GM18868 (cell line): ENCODE measurements around the gene RNF214.
"Not testable (repeated sequence)": the region's sequence is repeated elsewhere in the genome, so short reads cannot be mapped to it uniquely, and the experiment has no call there.

Experiments
- ATAC-seq: cut with Tn5 transposase; IDR thresholded peaks from one replicate; pipeline ENCODE4 v1.9.1; 2021; ENCODE audit warnings: mild to moderate bottlenecking, moderate library complexity; ENCODE audit not compliant: unreplicated experiment

RNF214 gene

DNA sequence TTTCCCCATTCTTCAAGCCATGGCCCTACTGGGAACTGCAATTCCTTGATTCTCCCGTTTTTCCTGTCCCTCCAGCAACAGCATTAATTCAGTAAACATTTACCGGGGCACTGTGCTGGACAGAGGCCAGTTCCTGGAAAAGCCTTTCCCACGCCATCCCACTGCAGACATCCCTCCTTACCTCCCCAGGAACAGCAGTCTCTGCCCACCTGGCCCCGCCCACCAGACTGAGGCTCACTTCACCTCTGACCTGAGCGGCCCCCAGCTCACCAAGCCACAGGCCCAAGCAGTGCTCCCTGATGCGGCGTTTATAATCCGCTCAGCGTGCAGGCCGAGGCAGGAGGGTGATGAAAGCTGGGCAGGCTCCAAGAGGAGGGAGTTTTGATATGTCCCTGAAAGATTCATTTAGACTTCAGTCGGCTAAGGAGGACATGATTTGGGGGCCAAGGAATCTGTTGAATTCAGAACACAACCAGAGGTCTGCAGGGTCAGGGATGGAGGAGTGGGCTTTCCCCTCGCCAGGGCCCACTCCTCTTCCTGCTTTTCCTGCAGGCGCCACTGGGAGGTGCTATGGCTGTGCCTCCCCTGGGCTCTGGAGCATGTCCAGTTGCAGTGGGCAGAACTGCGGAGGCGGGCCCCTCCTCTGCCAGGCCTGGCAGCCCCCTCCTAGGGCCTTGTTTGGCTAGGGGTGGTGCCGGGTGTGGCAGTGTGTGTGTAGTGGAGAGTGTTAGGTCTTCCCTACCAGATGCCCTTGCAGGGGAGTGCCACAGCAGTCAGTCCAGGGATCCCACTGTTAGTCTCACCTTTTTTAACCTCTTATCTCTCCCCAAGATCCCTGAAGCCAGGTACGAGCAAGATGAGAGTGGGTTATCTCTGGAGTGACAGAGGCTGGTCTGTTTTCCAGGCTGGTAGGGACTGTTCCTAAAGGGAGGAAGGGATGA is 34.7 kb upstream of the RNF214 start:
- no peak for ATAC-seq

- ATAC-seq = no peak
Observed at GRCh38 chr11:117198613-117199012, 33.9 kb upstream of the RNF214 start.

- no peak for ATAC-seq
Observed at GRCh38 chr11:117199053-117199915, 33.2 kb upstream of the RNF214 start, which contains the start of gene TAGLN. TAGLN (plus strand) TSS chr11:117199370; CDS start chr11:117203014, 3,644 bp downstream.

DNA sequence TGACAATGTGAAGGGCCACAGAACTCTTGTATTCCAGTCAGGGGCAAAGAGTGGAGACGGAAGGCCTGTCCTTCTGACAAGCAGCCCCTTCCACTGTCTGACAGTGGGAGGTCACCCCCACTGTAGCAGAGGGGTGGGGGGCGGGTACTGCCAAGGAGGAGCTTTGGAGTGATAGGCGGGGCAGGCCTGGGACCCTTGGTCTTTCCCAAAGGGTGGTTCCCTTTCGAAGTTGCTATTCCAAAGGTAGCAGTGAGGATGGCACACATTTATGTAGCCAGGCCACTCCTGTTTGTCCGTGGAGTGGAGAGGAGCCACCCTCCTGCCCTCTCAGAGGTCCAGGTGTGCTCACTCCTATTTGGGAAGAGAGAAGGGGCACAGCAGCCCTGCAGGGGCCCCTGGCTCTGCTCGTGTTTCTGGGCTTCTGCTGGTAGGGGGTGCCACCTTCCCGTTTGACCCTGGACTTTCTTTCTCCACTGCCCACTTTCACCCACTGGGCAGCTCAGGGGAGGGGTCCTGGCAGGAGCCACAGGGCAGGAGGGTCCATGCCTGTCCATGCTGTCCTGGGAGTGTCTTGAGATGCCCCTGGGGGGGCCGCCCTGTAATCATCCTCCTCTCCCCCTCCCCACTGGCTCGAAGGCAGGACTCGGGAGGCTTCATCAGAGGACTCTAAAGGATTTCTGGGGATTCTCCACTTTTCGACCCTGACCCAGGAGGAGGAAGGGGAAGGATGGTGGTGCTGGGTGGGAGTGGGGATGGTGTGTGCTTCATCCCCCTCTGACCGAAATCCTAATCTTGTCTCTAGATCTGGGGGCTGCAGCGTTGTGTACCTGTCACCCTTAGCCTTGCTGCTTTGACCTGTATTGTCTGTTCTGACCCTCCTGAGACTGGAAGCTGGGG is 32.3 kb upstream of the RNF214 start:
- ATAC-seq = no peak

DNA sequence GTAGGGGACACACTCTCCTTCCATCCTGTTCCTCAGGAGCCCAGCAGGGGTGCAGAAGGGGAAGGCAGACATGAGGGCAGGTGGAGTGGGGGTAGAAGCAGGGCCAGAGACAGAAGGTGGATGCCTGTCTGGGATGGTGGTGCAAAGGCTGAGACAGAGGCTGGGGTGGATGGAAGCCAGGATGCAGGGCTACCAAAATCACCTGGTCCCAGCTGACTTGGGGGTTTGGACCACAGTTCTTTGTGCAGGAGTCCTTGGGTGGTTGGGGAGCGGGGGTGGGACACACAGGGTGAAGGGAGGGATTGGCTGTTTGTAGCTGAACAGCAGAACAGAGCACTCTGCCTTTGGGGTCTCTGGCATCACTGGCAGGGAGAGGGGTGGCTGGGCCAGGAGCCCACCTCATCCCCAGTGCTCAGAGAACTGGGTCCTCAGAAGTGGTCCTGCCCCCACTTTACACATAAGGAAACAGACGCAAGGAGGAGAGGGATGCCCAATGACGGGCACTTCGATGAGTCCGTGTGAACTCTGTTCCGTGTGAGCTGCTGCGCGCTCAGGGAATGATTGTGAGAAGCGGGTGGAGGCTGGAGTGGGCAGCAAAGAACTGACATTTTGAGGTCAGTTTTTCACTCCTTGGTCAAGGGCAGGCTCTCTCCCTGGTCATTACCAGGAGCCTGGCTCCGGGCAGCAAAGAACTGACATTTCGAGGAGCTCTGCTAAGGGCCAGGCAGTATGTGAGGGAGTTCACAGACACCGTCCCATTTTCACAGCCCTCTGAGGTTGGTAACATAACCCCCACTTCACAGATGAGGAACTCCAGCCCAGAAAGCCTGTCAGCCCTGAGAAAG is 31.4 kb upstream of the RNF214 start:
- no peak for ATAC-seq

- no peak for ATAC-seq
Observed at GRCh38 chr11:117201658-117202305, 30.7 kb upstream of the RNF214 start.

GRCh38 chr11:117202386-117203068 is 29.9 kb upstream of the RNF214 start:
- no peak for ATAC-seq

DNA sequence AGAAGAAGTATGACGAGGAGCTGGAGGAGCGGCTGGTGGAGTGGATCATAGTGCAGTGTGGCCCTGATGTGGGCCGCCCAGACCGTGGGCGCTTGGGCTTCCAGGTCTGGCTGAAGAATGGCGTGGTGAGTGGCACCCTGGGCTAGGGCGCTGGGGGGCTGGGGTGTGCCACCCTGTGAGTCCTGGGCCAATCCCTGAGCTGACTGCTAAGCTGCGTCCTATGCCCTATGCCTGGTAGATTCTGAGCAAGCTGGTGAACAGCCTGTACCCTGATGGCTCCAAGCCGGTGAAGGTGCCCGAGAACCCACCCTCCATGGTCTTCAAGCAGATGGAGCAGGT is 29.4 kb upstream of the RNF214 start:
- ATAC-seq = no peak

- no peak for ATAC-seq
Observed at GRCh38 chr11:117204283-117205080, 28.0 kb upstream of the RNF214 start.

DNA sequence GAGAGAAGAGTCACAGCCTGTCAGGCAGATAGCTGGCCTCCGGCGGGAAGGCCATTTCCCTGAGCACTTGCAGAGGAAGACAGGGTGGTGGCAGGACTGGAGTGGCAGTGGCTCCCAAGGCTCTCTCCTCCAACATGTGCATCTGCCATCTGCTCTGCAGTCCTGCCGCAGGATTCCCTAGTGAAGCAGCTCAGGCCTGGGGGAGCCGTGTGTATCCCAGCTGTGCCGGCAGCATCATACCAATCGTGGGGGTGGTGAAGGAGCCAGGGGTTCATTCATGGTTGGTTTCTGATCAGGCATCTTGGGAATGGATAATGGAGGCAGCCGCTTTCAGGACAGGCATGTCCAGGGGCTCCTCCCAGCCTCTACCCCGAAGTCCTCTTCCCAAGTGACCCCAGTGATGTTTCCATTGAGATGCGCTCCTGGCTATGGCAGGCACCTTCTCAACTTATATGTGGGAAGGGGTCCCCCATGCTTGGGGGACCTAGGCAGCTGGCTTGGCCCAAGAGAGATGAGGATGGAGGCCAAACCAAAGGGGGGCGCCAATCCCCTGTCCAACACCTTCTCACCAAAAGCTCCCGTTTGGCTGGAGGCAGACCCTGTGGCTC is 27.2 kb upstream of the RNF214 start:
- ATAC-seq = no peak

- ATAC-seq = not testable (repeated sequence)
Observed at GRCh38 chr11:117206111-117206510, 26.4 kb upstream of the RNF214 start.

DNA sequence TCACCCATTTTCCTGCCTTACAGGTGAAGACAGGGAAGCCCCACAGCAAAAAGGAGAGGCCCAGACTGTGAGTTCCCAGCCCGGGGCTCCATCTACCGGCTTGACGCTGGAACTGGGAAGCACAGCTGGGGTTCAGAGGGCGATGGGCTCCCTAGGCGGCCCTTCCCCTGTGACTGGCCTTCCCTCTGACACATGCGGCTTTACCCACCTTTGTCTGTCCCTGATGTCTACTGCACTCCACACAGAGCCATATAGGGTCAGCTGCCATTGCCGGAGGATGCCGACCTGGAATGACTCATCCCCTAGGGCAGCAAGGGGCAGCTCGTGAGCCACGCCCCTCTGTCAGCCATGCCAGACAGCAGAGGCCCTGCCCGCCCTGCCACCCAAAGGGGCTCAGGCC is 25.6 kb upstream of the RNF214 start:
- ATAC-seq = not testable (repeated sequence)

DNA sequence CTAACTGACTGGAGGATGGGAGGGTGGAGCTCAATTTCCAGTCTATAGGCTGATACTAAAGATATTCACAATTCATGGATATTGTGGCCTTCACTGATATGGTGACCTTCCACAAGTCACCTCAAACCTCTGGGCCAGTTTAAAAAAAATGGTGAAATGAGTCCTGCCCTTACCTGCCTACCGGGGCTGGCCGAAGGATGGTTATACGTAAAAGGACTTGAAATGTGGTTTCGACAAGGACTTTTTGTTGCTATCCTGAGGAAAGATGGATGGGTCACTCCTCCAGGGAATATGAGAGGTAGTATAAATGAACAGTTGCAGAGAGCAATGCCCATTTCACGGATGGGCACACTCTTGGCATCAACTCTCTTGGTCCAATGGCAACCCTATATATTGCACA is 25.0 kb upstream of the RNF214 start:
- ATAC-seq = not testable (repeated sequence)

GRCh38 chr11:117208710-117209109 is 23.8 kb upstream of the RNF214 start:
- ATAC-seq = not testable (repeated sequence)

GRCh38 chr11:117209351-117210125 is 22.9 kb upstream of the RNF214 start:
- not testable (repeated sequence) for ATAC-seq

- ATAC-seq = no peak
Observed at GRCh38 chr11:117210620-117211019, 21.9 kb upstream of the RNF214 start.
